Liver (tissue), 9 donors: ENCODE data around the gene PLTP. TPM values are rescaled to one million over a fixed set of nuclear protein-coding genes. Genes with fewer than 3 reads are reported as not detected.

Experiments used
- DNase-seq: peaks from one replicate; pipeline ENCODE4 v3.0.0-alpha.2; 2017; ENCODE audit warnings: low spot score
- H3K27ac ChIP-seq, 2 donors: one replicate each; pipeline ENCODE4 v1.7.0; 2013; ENCODE audit warnings: inconsistent platforms in 2 of 2, low read length in 2 of 2, control low read depth in 1 of 2, low read depth in 1 of 2, mild to moderate bottlenecking in 1 of 2
- H3K27me3 ChIP-seq, 4 donors: one replicate each; pipeline versions ENCODE4 v1.6.1 to v1.7.0; 2013; ENCODE audit warnings: low read length in 3 of 4, inconsistent platforms in 1 of 4, mild to moderate bottlenecking in 1 of 4, moderate library complexity in 1 of 4; ENCODE audit not compliant: control insufficient read depth in 4 of 4, insufficient read depth in 4 of 4
- H3K36me3 ChIP-seq, 4 donors: one replicate each; pipeline versions ENCODE4 v1.6.1 to v1.7.0; 2013; ENCODE audit warnings: low read length in 3 of 4, mild to moderate bottlenecking in 3 of 4, low read depth in 1 of 4, moderate library complexity in 1 of 4; ENCODE audit not compliant: control insufficient read depth in 4 of 4, insufficient read depth in 3 of 4
- H3K4me1 ChIP-seq, 4 donors: one replicate each; pipeline versions ENCODE4 v1.6.1 to v1.7.0; 2013; ENCODE audit warnings: low read length in 3 of 4, mild to moderate bottlenecking in 3 of 4, moderate library complexity in 1 of 4; ENCODE audit not compliant: control insufficient read depth in 4 of 4, insufficient read depth in 4 of 4
- H3K4me3 ChIP-seq, 3 donors: one replicate each; pipeline versions ENCODE4 v1.6.1 to v1.7.0; 2013; ENCODE audit warnings: low read length in 3 of 3, control low read depth in 1 of 3, low read depth in 1 of 3, mild to moderate bottlenecking in 1 of 3
- H3K9ac ChIP-seq, 2 donors: one replicate each; pipeline ENCODE4 v1.7.0; 2013; ENCODE audit warnings: low read length in 2 of 2, mild to moderate bottlenecking in 2 of 2, moderate library complexity in 2 of 2, control low read depth in 1 of 2, low read depth in 1 of 2
- H3K9me3 ChIP-seq, 4 donors: one replicate each; pipeline versions ENCODE4 v1.6.1 to v1.7.0; 2013; ENCODE audit warnings: low read length in 3 of 4; ENCODE audit not compliant: control insufficient read depth in 4 of 4
- EGR1 ChIP-seq, 2 donors: IDR thresholded peaks; 2 replicates each; pipeline ENCODE4 v1.6.1; 2016 to 2018; ENCODE audit warnings: antibody characterized with exemption in 2 of 2, low read depth in 2 of 2
- FOXA1 ChIP-seq: IDR thresholded peaks from 2 replicates; pipeline ENCODE4 v1.6.1; 2016; ENCODE audit warnings: antibody characterized with exemption
- FOXA2 ChIP-seq: IDR thresholded peaks from 2 replicates; pipeline ENCODE4 v1.6.1; 2016; ENCODE audit warnings: antibody characterized with exemption
- GABPA ChIP-seq, 2 donors: IDR thresholded peaks in 1 of 2; conservative IDR thresholded peaks in 1 of 2; 2 replicates each; pipeline ENCODE4 v1.6.1; 2016; ENCODE audit warnings: antibody characterized with exemption in 2 of 2, mild to moderate bottlenecking in 1 of 2, moderate library complexity in 1 of 2
- HNF4A ChIP-seq, 2 donors: conservative IDR thresholded peaks; 2 replicates each; pipeline ENCODE4 v1.6.1; 2016; ENCODE audit warnings: antibody characterized with exemption in 2 of 2, mild to moderate bottlenecking in 2 of 2
- HNF4G ChIP-seq: IDR thresholded peaks from 2 replicates; pipeline ENCODE4 v1.6.1; 2016; ENCODE audit warnings: antibody characterized with exemption
- JUND ChIP-seq, 2 donors: IDR thresholded peaks; 2 replicates each; pipeline ENCODE4 v1.6.1; 2016; ENCODE audit warnings: antibody characterized with exemption in 2 of 2
- NR2F2 ChIP-seq: IDR thresholded peaks from 2 replicates; pipeline ENCODE4 v1.6.1; 2016; ENCODE audit warnings: antibody characterized with exemption
- RAD21 ChIP-seq, 2 donors: IDR thresholded peaks; 2 replicates each; pipeline ENCODE4 v1.6.1; 2016; ENCODE audit warnings: antibody characterized with exemption in 2 of 2, mild to moderate bottlenecking in 2 of 2
- RXRA ChIP-seq, 2 donors: IDR thresholded peaks; 2 replicates each; pipeline ENCODE4 v1.6.1; 2017 to 2018; ENCODE audit warnings: antibody characterized with exemption in 2 of 2, mild to moderate bottlenecking in 1 of 2
- SP1 ChIP-seq: IDR thresholded peaks from 2 replicates; pipeline ENCODE4 v1.6.1; 2018; ENCODE audit warnings: antibody characterized with exemption, mild to moderate bottlenecking
- TAF1 ChIP-seq: conservative IDR thresholded peaks from 2 replicates; pipeline ENCODE4 v1.6.1; 2016; ENCODE audit warnings: antibody characterized with exemption, mild to moderate bottlenecking
- YY1 ChIP-seq: IDR thresholded peaks from 2 replicates; pipeline ENCODE4 v1.6.1; 2016; ENCODE audit warnings: antibody characterized with exemption, mild to moderate bottlenecking
- WGBS: extraction: QIAGEN DNeasy Blood & Tissue Kit; methylation state at CpG from one replicate; pipeline ENCODE4 v1.1.7; 2013; 5-methylcytosine and 5-hydroxymethylcytosine counted together
- polyA plus RNA-seq, 2 donors: library from polyadenylated mRNA; stranded (reverse) in 1 of 2; unstranded in 1 of 2; fragments of 200-250 nt in 1 of 2; fragments of >200 nt in 1 of 2; fragmentation: Nextera tagmentation in 1 of 2; extraction: Ambion mirVana in 1 of 2; gene quantifications; one replicate each; pipeline versions ENCODE4 v1.2.1 to v1.2.3, GENCODE V29; 2013 to 2015
- total RNA-seq, 2 donors: library from RNA; depleted of rRNA; stranded (reverse); fragments of >200 nt; gene quantifications; one replicate each; pipeline ENCODE4 v1.2.3, GENCODE V29; 2014
- TF ChIP-seq, protein P1 (sequence below): IDR thresholded peaks from 2 replicates; pipeline ENCODE4 v1.6.1; 2016; ENCODE audit warnings: antibody characterized with exemption
- TF ChIP-seq, protein P2 (sequence below): IDR thresholded peaks from 2 replicates; pipeline ENCODE4 v1.6.1; 2016; ENCODE audit warnings: antibody characterized with exemption, mild to moderate bottlenecking
- TF ChIP-seq, protein P3 (sequence below): IDR thresholded peaks from 2 replicates; pipeline ENCODE4 v1.6.1; 2016; ENCODE audit warnings: antibody characterized with exemption
- TF ChIP-seq, protein P4 (sequence below): IDR thresholded peaks from 2 replicates; pipeline ENCODE4 v1.6.1; 2016; ENCODE audit warnings: antibody characterized with exemption
- TF ChIP-seq, protein P5 (sequence below): fragments of 150-350 bp; IDR thresholded peaks from 2 replicates; pipeline ENCODE4 v1.5.1; 2017; ENCODE audit warnings: improper control_type of control experiment, low read depth, low read length; ENCODE audit not compliant: missing input control
- donor health status: healthy.
- donor health status: healthy.
- donor health status: healthy.
- donor health status: healthy.
- donor health status: healthy.

PLTP gene
- total and polyA plus RNA-seq, 4 donors: 22.5 to 69.5 (median 60.7) TPM

DNA sequence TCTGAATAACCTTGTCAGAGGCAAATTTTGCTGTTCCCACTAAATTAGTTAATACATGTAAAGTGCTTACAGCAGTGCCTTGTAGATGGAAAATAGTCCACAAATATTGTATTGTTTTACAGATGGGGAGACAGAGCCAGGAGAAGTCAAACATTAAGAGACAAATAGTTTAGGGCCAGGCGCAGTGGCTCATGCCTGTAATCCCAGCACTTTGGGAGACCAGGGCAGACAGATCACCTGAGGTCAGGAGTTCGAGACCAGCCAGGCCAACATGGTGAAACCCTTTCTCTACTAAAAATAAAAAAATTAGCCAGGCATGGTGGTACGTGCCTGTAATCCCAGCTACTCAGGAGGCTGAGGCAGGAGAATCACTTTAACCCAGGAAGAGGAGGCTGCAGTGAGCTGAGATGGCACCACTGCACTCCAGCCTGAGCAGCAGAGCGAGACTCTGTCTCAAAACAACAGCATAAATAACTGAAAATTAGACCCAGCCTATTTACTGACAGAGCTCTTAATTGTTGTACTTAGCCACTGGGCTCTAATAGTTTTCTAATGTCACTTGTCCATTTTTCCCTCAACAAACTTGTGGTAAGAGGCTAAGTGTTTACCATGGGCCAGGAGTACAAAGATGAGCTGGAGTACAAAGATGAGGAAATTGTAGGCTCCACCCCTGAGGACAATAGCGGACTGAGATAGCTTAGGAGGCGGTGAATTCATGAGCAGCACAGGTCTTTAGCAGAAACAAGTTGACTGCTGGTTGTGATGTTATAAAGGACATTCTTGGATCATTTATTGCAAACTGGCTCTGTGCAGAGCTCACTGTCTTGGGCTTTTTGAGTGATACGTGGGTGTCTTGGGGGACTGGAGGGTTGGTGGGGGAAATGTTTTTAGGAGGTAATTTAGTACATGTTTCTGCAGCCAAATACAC is 48.1 kb downstream of the PLTP start:
- 88% methylated on average over 7 of the region's 7 CpGs for whole genome bisulfite sequencing
- Histone ChIP-seq H3K9ac (no peak overlapping the region), H3K4me1 (peaks cover 0 to 4% (median 0%) of the 10 kb centered on the region in 4 donors), H3K36me3 (no peaks in the 10 kb centered on the region), H3K4me3 (no peak overlapping the region), H3K27ac (no peak overlapping the region), H3K9me3 (no peaks in the 10 kb centered on the region), H3K27me3 (no peaks in the 10 kb centered on the region)
- DNase-seq: no peak
- TF ChIP-seq RXRA (IDR thresholded peaks at IDR 0.05): no peak
- TF ChIP-seq, protein P1, sequence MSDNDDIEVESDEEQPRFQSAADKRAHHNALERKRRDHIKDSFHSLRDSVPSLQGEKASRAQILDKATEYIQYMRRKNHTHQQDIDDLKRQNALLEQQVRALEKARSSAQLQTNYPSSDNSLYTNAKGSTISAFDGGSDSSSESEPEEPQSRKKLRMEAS: no peak
- TF ChIP-seq, protein P2, sequence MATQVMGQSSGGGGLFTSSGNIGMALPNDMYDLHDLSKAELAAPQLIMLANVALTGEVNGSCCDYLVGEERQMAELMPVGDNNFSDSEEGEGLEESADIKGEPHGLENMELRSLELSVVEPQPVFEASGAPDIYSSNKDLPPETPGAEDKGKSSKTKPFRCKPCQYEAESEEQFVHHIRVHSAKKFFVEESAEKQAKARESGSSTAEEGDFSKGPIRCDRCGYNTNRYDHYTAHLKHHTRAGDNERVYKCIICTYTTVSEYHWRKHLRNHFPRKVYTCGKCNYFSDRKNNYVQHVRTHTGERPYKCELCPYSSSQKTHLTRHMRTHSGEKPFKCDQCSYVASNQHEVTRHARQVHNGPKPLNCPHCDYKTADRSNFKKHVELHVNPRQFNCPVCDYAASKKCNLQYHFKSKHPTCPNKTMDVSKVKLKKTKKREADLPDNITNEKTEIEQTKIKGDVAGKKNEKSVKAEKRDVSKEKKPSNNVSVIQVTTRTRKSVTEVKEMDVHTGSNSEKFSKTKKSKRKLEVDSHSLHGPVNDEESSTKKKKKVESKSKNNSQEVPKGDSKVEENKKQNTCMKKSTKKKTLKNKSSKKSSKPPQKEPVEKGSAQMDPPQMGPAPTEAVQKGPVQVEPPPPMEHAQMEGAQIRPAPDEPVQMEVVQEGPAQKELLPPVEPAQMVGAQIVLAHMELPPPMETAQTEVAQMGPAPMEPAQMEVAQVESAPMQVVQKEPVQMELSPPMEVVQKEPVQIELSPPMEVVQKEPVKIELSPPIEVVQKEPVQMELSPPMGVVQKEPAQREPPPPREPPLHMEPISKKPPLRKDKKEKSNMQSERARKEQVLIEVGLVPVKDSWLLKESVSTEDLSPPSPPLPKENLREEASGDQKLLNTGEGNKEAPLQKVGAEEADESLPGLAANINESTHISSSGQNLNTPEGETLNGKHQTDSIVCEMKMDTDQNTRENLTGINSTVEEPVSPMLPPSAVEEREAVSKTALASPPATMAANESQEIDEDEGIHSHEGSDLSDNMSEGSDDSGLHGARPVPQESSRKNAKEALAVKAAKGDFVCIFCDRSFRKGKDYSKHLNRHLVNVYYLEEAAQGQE: no peak
- TF ChIP-seq FOXA2: no peak
- no peak for TF ChIP-seq YY1
- TF ChIP-seq EGR1 (IDR thresholded peaks at IDR 0.05; ENCODE audit: low read depth in 2 of 2): no peak
- TF ChIP-seq, protein P3, sequence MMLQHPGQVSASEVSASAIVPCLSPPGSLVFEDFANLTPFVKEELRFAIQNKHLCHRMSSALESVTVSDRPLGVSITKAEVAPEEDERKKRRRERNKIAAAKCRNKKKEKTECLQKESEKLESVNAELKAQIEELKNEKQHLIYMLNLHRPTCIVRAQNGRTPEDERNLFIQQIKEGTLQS: no peak
- TF ChIP-seq RAD21 (IDR thresholded peaks at IDR 0.05): no peak
- no peak for TF ChIP-seq HNF4G
- no peak for TF ChIP-seq HNF4A (conservative IDR thresholded peaks at IDR 0.05)
- no peak for TF ChIP-seq FOXA1
- TF ChIP-seq TAF1: no peak
- no peak for TF ChIP-seq SP1
- TF ChIP-seq JUND (IDR thresholded peaks at IDR 0.05): no peak
- TF ChIP-seq, protein P4, sequence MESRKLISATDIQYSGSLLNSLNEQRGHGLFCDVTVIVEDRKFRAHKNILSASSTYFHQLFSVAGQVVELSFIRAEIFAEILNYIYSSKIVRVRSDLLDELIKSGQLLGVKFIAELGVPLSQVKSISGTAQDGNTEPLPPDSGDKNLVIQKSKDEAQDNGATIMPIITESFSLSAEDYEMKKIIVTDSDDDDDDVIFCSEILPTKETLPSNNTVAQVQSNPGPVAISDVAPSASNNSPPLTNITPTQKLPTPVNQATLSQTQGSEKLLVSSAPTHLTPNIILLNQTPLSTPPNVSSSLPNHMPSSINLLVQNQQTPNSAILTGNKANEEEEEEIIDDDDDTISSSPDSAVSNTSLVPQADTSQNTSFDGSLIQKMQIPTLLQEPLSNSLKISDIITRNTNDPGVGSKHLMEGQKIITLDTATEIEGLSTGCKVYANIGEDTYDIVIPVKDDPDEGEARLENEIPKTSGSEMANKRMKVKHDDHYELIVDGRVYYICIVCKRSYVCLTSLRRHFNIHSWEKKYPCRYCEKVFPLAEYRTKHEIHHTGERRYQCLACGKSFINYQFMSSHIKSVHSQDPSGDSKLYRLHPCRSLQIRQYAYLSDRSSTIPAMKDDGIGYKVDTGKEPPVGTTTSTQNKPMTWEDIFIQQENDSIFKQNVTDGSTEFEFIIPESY: no peak
- TF ChIP-seq, protein P5, sequence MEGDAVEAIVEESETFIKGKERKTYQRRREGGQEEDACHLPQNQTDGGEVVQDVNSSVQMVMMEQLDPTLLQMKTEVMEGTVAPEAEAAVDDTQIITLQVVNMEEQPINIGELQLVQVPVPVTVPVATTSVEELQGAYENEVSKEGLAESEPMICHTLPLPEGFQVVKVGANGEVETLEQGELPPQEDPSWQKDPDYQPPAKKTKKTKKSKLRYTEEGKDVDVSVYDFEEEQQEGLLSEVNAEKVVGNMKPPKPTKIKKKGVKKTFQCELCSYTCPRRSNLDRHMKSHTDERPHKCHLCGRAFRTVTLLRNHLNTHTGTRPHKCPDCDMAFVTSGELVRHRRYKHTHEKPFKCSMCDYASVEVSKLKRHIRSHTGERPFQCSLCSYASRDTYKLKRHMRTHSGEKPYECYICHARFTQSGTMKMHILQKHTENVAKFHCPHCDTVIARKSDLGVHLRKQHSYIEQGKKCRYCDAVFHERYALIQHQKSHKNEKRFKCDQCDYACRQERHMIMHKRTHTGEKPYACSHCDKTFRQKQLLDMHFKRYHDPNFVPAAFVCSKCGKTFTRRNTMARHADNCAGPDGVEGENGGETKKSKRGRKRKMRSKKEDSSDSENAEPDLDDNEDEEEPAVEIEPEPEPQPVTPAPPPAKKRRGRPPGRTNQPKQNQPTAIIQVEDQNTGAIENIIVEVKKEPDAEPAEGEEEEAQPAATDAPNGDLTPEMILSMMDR: no peak
- no peak for TF ChIP-seq NR2F2
- TF ChIP-seq GABPA (IDR thresholded peaks at IDR 0.05 in 1 of 2, conservative IDR thresholded peaks at IDR 0.05 in 1 of 2): no peak
